ENCODE results near the gene LRRC1. TPM values are rescaled to one million over a fixed set of nuclear protein-coding genes. Genes with fewer than 3 reads are reported as not detected.

The LRRC1 gene
- polyA plus RNA-seq, 5 donors = 8.4 to 11.0 (median 9.4) TPM

DNA sequence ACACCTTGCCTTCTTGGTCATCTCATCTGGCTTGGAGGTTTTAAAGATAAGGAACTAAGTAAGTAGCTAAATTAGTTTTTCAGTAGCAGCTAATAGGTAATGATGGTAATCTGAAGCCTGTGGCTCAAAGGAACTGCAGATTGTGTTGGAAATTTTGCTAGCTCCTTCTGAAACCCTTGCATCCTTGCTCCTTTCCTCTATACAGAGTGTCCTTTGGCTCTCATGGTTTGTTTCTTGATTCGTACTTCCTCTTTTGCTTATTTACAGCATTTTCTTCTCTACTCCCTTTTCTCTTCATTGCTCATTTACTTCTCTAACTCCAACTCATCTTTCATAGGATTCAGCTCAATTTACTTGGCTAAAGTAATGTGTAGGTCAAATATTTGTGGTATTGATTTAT is 19.0 kb downstream of the LRRC1 start:
- no peak for DNase-seq

DNA sequence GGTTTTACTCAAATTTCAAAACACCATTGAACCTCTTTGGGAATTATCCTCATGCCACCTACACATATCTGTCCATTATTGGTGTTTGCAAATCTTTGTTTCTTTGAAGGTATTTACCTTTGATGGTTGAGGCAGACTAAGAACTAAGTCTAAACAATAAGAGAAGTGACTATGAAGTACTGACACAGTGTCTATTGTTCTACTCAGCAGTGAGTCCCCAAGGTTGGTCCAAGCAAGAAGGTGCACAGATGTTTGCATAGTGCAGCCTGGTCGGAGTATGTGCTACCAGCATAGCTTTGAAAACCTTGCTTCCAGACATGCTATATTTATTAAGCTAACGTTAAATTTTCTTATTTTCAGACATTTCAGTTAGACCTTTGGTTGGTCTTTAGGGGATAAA is 19.5 kb downstream of the LRRC1 start:
- DNase-seq = no peak

DNA sequence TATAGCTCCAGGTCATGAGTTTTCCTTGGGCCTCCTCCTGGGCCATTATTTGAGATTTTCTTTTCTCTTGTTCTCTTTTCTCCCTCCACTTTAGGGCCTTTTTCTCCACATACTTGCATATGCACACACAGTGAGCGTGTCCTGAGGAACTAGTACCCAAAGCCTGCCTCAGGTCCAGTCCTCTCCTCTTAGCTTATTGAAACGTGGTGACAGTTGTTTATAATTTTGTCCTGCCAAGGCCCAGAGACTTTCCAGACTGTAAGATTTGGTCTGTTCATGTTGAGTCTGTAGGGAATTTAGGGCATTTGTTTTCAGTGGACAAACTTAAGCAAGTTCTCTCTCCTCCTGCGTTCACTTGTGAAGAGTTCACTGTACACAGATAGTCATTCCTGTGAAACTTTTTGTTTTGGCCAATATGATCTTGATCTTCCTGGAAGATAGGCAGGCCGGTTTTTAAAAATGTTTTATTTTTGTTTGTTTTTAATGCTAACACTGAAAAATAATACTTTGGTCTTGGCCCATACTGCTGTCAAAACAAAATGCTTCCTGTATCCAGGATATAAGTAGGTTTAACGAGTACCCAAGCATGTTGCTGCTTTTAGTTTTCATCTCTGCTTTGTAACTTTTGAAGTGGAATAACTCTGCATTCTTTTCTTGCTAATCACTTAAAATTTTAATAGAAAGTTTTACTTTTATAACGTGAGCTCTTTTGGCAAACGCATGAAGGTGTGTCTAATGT is 20.7 kb downstream of the LRRC1 start:
- no peak for DNase-seq

DNA sequence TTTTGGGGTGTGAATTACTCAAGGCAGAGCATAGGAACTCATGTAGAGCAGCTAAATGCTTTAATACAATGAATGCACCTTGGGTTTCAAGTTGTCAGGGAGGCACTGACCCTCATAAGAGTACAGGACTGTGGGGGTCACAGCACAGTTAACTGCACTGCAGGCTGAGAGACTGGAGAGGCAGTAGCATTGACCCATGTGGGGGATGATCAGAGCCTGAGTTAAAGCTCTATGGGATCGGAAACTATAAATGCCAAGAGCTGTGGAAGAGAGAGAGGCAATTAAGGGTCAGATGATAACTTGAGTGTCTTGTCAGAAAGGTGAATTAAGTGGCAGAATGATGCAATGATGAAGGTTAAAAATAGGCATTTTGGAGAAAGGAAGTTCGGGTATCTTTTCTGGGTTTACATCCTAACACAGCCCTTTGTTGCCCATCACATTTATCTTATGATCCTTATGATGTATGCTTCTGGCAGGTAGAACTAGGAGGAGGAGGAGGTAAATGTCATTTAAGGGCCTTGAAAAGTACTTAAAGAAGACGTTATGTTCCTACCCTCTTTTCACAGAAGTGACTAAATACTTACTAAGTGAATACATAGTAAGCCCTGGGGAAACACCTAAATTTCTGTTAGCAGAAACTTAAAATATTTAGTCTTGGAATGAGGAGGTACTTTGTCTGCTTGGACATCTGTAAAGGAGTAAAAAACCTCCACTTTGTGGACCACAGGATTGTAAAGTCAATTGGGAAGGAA is 24.2 kb downstream of the LRRC1 start:
- no peak for DNase-seq

DNA sequence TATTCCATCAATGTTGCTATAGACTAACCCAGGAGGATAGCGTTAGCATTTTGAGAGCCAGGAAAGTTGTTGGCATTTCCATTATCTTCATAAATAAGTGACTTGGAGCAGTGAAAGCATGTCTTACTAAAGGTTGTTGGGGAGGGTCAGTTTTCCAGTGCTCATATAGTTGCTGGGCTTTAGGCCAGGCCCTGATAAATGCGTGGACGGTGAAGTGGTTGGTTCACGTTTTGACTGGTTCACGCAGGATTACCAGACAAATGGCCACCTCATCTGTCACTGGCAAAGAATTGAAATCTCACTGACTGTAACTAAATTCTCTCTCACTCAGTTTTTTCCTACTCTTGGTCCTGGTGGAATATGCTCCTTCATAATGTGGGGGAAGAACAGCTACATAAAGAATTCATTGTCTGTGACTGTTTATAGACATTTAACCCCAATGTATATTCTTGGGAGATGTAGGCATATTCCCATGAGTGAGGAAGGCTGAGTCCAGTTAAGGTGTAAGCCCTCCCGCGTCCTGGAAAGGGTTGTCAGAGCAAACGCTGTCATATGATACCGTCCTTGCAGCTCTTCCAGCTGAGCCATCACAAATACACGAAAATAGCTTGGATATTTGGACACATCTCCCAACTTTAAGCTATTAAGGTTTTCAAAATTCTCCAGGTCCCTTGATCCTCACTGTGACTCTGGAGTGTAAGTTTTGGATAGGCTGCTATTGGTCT is 27.8 kb downstream of the LRRC1 start:
- no peak for DNase-seq

DNA sequence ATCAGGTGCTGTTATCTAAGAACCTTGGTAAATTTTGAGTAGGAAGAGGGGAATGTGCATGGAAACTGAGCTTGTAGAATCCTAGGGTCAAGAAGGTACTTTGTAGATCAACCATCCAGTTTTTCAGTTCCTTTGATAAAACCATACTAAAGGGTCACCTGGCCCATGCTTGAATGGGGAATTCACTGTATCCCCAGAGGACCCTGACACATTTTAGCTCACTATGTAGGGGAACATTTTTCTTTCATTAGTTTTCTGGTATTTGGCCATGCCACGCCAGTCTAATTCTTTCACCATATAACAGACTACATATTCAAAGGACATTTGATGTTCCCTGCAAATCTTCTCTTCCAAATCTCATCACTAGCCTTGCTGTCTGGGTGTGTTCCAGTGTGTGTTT is 29.9 kb downstream of the LRRC1 start:
- no peak for DNase-seq

DNA sequence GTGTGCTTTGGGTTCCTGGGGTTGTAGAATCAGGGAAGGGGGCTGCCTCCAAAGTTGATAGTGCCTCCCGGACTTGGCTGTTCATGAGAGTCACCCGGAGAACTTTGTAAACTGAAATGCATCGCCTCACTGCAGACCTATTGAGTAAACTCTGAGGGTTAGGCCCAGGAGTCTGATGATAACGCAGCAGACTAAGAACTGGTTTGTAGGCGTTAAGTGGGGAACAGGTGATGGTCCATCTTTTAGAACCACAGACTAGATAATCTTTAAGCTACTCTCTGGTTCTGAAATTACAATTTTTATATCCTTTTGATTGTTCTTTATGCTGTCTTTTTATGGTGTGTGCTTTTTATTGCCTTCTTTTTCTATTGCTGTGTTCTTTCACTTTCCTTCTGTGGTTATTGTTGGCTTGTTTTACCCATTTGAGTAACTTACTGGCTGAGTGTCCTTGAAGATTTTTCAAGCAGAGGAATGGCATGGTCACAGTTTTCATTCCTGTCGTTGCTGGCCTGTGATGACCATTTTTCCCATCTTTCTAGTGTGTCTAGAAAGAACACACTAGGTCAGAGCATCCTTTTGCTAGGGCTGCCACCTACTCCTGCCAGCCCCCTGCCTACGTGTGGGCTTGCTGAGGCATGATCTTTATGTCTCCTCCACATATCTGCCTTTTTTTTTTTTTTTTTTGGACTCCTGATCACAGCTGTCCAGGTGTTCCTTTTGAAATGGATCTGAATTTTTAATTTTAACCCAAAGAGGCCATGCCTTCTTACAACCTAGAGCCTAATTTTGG is 30.9 kb downstream of the LRRC1 start:
- DNase-seq = no peak

DNA sequence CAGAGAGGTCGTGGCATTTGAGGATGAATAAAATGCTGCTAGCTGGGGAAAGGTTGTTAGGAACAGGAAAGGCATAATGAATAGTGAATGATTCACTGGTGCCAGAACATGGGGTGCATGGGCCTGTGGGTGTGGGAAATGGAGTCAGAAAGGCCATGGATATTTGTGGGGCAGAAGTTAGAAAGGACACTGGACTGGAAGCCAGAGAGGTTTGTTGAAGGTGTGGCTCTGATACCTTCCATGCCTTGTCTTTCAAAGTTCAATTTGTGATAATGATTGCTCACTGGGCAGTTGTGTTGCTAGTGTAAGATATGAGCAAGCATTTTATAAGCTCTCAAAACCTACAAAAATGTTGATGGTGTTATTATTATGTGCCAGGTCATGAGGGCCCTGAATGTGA is 32.7 kb downstream of the LRRC1 start:
- DNase-seq = no peak

DNA sequence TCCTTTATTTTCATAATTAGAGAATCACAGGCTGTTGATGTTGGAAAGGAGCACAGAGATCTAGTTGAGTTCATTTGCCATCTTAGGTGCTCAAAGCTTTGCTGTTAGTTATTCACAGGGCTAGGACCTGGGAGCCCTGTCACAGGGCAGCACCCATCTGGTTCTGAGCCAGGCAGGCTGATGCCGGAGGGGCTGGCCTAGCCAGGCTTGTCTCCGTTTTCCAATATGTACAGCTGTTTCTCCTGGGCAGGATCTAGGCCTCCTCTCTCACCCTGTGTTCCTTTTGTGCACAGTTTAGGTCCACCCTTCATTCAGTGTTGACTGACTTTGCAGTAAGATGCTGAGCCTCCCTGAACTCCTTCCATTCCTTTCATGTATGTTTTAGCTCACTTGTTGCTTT is 33.4 kb downstream of the LRRC1 start:
- no peak for DNase-seq

DNA sequence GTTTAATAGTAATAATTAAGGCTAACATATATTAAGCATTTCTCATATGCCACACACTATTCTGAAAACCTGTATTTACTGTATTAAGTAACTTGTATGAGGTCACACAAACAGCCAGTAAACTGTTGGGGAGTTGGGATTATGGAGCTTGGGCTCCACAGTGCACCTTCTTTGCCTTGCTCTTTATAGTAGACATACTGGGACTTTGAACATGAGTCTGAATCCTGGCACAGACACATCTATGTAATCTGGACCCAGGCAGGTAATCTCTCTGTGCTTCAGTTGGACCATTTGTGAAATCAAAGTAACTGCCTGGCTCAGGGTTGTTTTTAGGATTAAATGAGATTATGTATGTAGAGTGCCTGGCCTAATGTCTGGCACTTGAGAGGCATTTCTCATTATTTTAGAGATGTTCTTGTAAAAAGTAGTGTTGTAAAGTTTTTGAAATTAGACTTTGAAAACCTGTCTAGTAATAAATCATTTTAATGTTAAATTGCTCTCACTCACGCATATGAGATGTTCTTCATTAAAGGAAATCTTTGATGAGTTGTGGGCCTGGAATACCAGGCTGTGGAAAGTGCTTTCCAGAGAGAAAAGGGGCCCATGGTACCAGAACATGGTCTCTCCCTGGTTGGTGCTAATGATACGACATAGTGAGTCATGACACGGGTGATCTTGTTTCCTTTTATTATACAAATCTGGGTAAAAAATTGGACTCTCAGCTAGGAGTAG is 34.3 kb downstream of the LRRC1 start:
- DNase-seq = no peak

DNA sequence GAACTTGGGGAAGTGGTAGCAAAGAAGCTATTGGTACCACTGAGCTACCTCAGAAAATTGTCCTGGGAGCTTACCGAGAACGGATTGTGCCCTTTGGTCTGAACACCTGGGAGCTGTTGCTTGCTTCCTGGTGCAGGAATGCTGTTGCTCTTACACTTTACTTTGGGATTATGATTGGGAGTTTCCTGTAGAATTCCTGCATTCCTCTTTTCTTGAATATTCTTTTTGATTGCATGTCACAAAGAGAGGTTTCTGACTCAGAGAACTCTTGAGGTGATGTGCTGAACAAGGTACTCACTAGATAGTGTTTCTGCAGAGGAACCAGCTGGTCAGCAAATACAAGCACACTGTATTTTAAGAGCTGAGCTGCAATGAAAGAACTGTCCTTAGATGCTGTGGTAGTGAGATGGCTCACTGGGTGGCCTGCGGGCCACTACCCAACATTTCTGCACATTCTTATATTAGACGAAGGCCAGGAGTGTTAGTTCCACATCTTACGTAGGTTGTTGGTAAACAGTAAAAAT is 35.0 kb downstream of the LRRC1 start:
- DNase-seq = no peak

DNA sequence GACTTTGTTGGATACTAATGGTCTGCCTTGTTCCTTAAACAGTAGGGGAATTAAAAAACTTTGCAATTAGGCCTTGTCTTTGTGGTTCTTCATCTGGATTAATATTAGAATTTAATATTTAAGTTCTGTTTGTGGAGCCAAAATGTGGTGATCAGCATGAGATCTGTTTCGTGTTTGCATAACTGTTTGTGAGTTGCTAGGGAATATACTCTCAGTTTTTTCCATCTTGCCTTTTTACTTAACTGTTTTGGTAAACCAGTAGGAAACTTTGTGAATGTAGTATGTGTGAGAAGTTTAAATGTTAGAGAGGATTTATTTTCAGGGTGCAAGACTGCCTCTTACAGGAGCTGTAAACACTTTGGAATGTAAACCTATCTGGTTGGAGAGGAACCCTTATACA is 35.6 kb downstream of the LRRC1 start:
- DNase-seq = no peak

DNA sequence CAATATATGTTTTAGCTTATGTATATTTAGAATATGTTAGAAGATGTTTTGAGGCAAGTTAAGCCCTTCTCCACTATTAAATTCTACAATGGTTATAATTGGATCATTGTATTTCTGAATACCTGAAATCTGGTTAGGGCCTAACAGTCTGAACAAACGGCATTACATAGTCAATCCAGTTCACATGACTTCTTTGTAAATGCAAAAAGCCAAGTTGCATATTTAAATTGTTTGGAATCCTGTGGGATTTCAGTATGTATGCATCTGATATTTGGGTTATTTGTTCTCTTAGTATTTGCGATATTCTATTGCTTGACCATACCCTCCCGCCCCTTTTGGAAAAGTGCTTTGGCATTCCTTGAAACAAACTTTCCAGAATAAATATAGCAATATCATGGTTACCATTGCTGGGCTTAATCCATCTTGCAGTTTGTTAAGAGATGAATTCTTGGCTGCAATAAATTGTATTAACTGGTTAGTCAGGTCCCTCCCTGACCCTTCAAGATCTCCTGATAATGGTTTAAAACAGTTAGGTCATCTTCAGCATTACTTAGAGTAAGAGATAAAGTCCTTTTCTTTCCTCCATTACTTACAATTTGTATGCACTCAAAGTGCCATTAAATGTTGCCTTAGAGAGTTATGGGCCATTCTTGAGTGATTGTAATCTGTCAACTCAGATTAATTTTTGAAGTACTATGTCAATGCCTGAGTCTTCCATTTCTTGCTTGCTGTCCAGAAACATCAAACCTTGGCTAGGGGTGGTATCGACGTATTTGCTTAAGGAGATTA is 36.5 kb downstream of the LRRC1 start:
- no peak for DNase-seq

DNA sequence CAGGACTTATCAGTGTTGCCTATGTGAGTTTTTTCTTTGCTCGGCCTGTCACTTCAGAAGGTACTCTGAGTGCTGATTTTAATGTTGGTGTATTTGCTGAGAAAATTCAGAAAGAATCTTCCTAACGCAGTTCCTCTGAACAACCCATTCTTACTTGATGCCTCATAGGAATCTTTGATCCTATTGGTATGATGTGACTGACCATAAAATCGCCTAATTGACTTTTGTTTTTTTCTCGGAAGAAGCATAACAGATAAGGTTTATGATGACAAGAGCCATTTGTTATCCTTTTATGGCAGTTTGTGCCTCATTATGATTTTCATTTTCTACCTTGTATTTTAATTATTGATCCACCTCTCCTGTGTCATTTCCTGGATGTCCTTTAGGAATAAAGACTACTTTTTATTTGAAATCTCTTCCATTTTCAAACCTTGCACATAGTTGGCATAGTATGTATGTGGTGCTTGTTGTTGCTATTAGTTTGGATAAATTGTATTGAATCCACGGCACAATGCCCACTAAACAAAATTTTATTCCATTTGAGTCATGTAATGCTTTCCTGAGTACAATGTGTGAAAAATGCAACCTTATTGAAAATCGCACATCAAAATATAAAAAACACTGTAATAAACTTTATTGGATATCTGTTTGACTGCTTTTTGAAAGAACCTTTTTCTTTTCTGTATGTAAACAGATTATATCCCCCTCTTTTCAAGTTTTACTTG is 37.3 kb downstream of the LRRC1 start:
- DNase-seq = no peak

DNA sequence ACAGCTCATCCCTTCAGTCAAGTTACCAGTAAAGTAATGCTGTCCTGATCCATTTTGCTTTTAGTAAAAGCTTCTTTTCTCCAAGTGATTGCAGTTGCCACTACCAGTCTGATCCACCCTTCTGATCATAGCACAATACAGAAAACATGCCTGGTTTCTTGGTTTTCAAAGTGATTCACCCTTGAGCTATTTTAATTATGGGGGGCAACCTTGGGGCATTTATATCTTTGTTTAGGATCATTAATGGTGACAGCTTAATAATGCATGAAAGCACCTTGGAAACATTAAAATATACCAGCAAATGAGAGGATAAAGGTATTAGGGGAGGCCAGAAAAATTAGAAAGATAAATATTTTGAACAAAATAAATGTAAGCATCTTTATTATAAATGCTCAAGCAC is 38.4 kb downstream of the LRRC1 start:
- no peak for DNase-seq

DNA sequence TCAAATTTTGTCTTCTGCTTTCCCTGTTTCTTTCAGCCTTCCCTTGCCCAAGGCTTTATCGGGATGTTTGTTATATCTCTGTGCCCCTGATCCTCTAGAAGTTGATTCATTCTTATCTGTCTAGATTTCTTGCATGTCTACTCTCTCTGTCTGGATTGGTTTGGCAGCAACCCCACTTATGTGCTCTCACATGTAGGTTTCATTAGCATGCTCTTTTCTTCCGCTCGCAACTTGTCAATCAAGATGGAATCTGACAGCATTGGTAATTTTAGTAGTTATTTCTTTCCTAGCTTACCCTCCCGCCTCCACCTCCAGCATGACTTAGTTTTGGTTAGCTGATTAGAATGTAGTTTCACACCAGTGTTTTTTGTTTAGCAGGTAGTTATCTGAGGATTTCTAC is 39.3 kb downstream of the LRRC1 start:
- DNase-seq = no peak

DNA sequence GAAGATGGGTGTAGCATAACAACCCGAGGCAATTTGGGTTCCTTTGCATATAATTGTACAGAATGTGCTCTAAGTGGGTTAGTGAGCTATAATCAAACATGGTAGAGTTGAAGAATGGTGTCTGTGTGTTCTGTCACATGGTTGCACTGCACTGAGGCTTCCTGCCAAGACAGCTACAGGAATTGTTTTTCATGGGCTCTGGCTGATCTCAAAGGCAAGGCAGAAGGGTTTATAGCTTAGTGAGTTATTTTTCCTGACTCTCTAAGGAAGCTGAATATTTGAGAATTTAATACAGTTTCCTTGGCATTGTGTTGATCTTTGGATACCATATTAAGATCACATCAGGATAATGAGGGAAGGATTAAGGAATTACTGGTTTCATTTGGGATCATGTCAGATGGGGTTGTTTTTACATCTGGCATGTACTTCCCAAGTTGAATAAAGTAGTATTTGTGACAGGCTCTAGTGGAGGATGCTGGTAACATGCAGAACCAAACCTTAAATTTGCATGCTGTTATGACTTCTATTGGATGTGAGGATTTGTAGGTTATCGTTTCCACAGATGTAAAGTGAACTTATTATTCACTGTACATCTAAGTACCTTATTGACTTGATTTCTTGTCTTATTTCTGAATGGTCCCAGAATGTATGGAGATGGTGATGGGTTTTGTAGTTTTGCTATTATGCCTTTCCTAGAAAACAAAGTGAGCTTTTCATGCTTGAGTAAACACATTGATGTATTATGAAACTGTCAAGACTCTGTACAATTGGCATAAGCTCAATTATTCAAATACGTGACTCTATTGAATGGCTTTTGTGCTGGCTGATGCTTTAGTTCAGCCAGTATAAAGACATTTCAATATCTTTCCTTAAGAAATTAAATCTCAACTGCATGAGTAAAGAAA is 43.3 kb downstream of the LRRC1 start:
- DNase-seq = no peak

DNA sequence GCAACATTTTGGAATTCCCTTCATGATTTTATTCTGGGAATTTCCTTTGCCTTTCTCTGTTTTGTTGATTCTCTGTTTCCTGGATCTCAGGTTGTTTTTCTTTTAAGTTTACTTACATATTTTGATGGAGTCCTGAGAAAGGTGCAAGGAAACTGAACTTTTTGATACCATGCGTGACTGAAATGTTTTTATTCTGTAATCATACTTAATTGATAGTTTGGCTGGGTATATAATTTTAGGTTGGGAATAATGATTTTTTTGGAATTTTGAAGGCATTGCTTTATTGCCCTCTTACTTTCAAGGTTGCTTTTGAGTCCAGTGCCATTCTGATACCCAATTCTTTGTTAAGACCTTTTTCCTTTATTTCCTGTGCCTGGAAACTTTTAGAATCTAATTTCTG is 45.2 kb downstream of the LRRC1 start:
- no peak for DNase-seq
